GM19240 (cell line): ENCODE measurements around the gene COPS4.
"Not testable (repeated sequence)": the region's sequence is repeated elsewhere in the genome, so short reads cannot be mapped to it uniquely, and the experiment has no call there.

Experiments used
- DNase-seq: peaks from one replicate; pipeline ENCODE4 v3.0.0; 2011; ENCODE audit warnings: low spot score; ENCODE audit not compliant: insufficient read length

Gene COPS4

DNA sequence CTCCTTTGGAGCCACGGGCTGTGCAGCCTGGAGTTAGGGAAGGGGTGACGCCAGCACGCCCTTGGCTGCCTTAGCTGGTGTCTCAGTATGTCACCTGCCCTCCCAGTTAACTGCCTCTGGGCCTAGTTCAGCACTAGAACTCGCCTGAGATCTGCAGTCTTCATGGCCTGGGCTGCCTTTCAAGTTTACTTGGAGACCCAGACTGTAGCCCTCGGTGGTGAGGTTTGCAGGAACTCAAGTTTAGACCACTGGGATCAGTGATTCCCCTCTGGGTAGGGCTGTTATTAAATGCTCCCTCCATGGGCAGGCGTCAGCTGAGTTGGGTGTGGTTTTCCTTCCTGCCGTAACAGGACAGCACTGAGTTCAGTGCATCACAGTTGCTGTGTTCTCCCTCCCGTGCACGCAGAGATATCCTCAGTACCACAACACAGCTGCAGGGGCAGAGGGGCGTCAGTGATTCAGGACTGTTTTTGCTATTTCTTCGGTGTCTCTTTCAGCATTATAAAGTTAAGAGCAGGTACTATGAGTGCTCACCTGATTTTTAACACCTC, 49.0 kb downstream of the COPS4 start:
- DNase-seq: no peak

DNA sequence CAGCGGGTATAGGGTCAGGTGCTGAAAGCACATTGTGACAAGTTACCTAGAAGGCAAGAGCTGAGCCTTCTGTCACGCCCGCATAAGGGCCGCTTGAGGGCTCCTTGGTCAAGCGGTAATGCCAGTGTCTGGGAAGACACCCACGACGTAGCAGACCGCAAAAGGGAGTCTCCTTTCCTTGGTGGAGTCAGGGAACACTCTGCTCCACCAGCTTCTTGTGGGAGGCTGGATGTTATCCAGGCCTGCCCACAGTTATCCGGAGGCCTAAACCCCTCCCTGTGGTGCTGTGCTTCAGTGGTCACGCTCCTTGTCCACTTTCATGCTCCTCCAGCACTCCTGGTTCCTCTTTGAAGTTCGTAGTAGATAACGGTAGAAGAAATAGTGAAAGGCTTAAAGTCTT, 50.0 kb downstream of the COPS4 start:
- DNase-seq: not testable (repeated sequence)

DNA sequence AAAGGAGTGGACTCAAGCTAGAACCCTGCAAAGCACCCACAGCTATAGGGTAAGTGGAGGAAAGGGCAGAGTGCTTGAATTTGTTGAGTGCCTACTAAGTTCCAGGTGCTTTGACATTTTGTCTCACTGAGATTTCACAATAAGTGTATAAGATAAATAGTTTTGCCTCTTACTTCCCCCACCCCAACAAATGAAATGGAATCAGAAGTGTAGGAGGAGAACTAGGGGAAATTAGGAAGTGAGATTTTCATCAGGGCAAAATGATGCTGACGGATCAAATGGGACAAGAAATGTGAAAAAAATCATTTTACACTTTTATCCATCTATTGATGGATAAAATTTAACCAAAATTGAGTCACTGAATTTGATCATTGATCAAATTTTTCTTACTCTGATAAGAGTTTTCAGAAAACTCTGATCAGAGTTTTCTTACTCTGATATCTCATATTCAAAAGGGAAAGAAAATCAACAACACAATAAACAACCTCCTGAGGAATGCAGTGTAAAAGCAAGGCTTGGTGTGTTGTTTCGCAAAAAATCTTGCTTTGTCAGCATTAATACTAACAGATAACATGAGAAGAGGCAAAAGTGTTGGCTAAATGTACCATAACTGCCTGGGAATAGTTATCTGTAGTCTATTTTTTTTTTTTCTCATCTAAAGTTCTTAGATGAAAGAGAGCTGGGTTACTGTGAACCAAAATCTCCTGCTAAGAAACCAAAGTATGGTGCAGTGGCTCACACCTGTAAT, 54.6 kb downstream of the COPS4 start:
- no peak for DNase-seq

DNA sequence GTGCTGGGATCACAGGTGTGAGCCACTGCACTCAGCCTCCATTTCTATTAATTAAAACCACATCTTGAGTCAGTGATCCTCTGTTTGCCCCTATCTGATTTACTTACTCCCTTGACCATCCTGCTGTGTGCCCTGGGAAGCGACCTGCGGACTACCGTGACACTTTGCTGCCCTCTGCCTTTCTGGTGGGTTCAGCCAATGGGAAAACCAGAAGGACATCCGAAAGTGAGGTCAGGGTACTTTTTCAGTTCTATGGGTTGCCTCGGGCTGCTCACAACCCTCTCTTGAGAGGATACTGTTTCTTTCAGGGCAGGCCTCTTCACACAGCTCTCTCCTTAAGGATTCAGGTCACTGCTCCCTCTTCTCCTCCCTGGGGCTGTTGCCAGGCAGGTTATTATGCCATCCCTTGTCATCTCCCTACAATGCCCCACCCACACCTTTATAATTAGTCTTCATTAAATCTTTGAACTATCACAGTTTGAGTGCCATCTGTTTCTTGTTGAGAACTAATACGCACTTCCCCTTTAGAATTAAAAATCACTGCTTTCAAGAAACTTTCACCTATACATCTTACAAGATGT, 58.2 kb downstream of the COPS4 start:
- DNase-seq: no peak

DNA sequence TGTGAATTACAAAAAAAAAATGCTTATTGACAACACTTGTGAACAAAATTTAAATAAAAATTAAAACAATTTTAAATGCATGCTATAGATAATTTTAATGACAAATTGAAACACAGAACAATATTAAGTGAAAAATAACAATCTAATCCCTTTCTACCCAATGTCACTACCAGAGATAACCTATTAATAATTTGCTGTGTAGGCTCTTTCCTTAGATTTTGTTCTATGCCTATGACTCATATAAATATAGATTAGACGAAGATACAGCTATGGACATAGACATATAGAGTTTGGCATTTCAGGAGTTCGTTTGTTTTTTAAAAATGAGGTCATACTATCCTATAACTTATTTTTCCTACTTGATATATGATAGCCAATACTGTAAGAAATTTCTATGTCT, 61.4 kb downstream of the COPS4 start:
- DNase-seq: no peak

DNA sequence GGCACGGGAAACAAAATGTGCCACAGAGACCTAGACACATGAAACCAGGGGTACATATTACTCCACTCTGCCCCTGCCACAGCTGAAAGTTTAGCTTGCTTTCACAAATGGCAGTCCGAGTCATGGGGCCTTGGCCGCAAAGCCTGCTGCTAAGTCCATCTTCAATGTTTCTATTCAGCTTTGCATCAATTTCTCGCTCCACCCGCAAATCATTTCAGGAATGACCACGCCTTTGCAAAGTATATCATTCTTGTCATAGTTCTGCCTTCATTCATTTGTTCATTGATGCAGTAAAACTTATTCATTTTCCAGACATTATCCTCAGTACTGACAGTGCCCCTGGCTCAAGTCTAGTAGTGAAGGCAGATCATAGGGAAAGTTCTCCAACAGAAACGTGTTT, 70.0 kb downstream of the COPS4 start:
- no peak for DNase-seq

DNA sequence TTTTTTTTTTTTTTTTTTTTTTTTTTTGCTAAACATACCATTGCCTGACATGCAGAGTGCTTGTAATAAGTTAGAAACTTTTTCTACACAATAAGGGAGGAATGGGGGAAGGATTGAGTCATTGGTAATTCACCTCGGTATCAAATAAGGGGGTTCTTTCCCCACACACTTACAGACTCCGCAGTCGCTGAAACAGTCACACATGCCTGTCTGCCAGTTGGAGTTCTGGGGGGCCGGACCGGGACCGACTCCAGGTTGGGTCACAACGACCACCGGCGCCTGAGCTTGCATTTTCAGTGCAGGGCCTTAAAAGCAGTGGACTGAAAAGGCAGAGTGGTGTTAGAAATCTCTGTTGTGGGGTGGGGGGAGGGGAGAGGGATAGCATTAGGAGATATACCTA, 72.6 kb downstream of the COPS4 start:
- DNase-seq: no peak

DNA sequence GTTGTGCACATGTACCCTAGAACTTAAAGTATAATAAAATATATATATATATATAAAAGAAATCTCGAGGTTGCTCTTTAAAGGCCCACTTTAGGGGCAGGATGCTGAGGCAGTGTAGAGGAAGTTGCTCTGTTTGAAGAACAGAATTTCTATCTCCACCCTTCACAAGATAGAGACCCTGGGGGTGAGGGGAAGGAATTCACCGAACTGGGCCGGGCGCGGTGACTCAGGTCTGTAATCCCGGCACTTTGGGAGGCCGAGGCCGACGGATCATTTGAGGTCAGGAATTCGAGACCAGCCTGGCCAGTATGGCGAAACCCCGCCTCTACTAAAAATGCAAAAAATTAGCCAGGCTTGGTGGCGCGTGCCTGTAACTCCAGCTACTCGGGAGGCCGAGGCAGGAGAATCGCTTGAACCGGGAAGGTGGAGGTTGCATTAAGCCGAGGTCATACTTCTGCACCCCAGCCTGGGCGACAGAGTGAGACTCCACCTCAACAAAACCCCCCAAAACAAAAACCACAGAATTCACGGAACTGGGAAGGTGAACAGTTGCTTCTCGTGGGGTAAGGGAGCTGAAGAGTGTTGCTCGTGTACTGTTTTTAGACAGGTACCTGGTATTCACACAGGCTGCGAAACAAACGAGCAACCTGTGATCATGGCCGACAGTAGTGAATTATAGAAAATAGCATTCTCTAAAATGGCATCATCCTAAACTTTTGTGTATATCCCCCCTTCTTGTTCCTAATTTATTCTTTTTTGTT, 73.3 kb downstream of the COPS4 start:
- no peak for DNase-seq

DNA sequence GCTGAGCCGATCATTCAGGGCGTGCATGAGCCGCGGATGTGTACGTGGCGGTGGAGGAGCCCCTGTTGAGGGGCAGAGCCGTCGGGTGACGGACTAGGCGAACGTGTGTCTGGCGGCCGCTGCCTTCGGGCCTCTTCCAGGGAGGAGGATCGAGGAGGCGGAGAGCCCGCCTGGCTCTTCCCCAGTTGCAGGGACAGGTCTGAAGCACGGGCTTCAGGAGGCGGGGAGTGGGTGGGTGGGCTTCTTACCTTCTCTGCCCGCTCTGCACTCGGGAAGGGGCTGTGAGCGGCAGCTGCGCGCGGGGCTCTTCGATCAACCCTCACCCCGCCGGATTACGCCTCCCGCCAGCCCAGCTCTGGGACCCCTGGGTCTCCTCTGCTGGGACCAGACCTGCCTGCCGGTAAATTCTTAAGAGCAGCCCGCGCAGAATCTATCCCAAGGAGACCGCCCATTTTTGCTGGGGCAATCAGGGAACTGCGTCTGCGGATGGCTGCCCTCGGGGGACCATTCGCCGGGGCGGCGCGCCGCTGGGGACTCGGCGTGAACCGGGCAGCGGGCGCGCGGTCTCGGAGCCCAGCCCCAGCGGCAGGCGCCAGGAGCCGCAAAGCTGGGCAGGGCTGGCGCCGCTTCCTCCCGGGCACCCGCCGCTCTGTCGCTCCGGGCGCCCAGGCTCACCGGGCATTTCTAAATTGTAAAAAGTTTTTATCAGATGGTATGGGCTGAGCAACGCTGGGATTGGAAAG, 74.7 kb downstream of the COPS4 start:
- no peak for DNase-seq

DNA sequence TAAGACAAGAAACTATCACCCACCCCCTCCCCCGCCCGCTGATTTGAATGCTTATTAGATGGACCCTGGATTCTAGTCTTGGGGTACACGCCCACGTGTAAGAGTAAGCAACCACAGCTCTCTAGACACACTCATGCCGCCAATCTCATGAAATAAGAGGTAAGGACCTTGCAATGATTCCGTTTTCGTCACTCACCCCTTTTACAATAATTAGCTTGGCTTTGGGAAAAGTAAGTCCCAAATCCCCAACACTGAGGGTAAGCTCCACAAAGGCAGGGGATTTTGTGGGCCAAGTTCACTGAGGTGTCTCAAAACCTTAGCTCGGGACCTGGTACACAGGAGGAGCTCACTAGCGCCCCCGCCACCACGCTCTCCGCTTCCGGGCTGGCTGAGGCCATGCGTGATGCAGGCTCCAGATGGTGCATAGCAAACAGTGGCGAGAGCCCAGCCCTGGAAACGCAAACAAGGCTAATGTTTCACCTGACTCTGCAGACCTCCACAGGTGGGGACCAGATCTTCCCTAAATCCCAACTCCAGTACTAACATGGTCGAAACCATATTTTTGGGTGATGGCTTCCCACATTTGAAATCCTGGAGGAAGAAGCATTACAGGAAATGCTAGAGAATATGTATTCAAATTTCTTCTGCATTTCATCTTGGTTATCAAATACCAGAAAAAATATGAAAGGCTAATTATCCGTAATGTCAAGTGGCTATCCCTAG, 75.4 kb downstream of the COPS4 start:
- DNase-seq: peak; percentile 28

DNA sequence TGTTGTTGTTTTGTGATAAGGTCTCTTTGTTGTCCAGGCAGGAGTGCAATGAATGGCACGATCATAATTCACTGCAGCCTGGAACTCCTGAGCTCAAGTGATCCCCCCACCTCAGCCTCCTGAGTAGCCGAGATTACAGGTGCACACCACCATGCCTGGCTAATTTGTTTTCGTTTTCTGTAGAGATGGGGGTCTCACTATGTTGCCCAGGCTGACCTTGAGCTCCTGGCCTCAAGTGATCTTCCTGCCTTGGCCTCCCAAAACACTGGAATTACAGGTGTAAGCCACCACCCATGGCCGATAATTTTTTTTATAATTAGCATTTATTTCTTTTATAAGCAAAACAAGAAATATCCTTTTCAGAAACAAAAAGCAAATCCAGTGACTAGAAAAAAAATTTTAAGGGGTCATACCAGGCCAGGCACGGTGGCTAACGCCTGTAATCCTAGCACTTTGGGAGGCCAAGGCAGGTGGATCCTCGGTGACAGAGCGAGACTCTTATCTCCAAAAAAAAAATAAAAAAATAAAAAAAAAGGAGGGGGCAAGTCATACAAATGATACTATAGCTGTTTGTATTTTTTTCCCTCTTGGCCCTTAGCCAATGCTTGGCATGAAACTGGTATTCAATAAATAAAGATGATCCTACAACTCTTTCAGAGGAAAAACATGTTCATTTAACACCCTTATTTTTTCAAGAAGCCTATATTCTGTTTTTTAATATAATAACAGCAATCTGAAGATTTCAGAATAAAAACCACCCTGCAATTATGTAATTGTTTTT, 76.2 kb downstream of the COPS4 start:
- no peak for DNase-seq

DNA sequence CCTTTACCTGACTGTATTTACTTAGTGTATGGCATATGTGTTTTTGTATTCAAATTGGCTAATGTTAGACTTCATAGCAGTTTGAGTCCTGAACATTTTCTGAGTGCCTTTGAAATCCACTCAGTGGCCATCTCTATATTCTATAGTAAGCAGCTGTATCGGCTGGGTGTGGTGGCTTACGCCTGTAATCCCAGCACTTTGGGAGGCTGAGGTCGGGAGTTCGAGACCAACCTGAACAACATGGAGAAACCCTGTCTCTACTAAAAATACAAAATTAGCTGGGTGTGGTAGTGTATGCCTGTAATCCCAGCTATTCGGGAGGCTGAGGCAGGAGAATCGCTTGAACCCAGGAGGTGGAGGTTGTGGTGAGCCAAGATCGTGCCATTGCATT, 76.8 kb downstream of the COPS4 start:
- not testable (repeated sequence) for DNase-seq

DNA sequence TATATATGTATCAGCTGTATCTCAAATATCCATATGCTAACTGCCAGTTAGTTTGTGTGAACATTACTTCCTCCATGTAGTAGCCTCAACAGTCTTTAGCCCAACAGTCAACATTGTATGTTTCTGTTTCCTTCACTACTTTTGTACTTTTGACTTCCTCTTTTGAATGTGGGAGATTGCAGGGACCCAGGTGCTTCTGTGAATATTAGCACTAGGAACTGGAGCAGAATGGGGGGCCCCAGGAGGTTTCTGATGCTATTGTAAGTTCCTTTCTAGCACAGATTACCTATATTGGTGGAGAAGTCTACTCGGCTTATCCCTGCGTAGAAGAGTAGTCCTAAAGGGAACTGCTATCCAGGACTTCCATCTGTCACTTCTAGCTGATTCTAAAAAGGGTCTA, 77.2 kb downstream of the COPS4 start:
- DNase-seq: no peak

DNA sequence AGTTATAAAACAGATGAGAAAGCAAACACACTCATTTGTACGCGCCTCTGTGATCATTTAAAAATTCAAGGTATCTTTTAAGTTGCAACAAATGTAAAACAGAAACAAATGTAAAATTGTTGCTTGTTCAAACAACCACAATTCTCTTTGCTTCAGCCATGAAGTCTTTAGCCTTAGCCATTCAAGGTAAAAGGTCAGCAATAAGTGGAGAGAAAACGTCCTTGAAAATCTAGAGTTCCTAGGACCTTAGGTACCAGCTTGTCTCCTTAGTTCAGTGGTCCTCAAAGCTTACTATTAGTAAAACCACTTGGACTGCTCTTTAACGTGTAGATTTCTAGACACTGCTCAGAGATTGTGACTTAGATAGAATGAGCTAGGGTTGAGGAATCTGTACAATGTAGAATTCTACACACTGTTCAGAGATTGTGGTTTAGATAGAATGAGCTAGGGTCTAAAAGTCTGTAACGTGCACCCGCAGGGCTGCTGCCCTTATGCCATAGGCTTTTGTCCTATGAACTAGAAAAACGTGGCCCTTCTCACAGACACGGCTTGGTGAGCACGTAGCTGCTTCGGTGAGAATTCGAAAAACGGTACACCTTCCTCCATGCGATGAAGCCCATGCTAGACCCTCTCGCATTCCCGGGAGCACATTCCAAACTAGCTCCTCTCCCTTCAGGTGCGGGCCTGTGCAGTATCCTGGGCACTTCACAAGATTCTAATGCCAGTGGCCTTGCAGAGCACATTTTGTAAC, 77.9 kb downstream of the COPS4 start:
- no peak for DNase-seq

DNA sequence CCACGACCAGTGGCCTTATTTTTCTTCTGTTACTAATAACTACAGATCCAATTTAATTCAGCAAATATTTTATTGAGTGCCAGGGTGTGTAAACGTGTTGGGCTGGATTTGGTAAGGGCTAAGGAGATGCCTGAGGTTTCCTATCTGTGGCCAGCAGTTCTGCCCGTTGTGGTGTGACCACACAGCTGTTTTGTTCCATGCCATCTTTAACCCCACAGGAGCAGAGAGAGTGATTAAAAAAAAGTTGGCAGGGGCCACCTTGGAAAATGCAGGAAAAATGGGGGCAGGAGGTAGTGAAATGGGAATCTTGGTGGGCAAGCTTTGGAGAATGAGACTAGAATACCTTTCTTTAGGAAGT, 78.4 kb downstream of the COPS4 start:
- no peak for DNase-seq

DNA sequence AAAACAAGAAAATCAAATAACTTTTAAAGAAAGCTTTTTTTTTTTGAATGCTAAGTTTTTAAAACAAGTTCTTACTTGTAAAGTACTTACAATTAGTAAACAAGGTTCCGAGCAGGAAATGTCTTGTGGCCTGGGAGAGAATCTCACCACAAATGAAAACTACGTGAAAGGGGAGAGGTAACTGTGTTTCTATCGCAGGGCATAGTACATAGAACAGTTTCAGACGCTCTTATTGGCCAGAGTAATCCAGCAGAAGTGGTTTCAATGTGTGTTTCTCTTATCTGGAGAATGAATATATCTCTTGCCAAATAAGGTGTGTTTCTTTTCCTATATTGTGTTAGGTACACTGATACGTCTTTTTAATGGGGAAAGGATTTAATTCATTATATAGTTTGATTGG, 79.6 kb downstream of the COPS4 start, which contains the start of gene PLAC8:
PLAC8 (minus strand) TSS at position 154 of the 400 bp plus-strand sequence. CDS start 6,808 bp downstream, outside the sequence.
- no peak for DNase-seq

DNA sequence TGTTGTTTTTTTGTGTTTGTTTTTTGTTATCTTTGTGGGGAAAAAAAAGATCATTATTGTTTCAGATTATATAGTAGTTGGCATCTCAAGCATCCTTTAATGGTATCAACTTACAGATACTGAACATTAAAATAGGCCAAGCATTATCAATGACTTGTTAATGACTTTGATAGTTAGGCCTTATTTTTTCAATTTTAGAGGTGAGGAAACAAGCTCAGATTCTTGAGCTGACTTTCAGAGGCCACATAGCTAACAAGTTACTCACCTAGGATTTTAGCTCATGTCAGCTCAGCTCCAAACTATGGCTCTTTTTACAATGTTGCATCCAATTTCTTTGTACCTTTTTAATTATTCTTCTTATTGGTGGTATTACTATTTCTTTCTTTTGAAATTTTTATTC, 80.0 kb downstream of the COPS4 start:
- DNase-seq: no peak

DNA sequence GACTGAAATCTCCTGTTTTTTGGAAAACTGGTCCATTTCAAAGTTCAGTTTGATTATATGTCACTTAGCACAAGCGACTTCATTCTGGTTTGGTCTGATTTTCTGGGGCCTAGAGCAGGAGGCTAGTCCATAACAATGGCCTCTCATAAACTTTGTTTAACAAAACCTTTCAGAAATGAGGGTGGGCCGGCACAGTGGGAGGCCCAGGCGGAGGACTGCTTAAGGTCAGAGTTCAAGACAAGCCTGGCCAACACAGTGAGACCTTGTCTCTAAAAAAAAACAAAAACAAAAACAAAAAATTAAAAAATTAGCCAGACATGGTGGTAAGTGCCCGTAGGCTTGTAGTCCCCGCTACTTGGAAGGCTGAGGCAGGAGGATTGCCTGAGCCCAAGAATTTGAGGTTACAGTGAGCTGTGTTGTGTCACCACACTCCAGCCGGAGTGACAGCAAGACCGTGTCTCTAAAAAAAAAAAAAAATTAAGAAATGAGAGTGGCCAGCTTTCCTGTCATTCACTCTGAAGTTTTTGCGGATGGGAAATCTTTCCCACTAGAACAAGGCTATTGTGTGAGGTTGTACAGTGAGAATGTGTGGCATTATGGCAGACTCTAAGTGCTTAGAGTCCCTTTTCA, 80.8 kb downstream of the COPS4 start:
- DNase-seq: no peak

DNA sequence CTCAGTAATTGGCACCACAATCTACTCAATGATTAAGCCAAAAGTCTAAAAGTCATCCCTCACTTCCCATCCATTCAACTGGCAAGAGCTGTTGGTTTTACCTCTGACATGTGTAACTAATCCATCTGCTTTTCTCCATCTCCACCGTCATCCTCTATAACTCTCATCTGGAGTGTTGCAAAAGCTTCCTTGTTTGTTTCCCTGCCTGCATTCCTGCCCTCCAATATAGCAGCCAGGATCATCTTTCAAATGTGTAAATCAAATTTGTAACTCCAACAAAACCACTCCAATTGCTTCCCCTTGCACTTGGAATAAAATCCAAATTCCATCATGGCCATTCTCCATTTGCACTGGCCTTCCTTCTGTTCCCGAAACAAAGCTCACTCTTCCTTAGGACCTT, 83.9 kb downstream of the COPS4 start:
- no peak for DNase-seq
